Occipital lobe (tissue), 2 donors: ENCODE data around the gene VPS35L. TPM values are rescaled to one million over a fixed set of nuclear protein-coding genes. Genes with fewer than 3 reads are reported as not detected.

ENCODE experiments used
- DNase-seq: peaks from one replicate; lab custom pipeline; 2025; lab: John Stamatoyannopoulos, UW
- total RNA-seq: library from RNA; depleted of rRNA; stranded (reverse); fragments of >200 nt; gene quantifications from one replicate; pipeline ENCODE4 v1.2.3, GENCODE V29; 2014

The VPS35L gene
- total RNA-seq, 1 donor from 2014 or later = 43.2 TPM

DNA sequence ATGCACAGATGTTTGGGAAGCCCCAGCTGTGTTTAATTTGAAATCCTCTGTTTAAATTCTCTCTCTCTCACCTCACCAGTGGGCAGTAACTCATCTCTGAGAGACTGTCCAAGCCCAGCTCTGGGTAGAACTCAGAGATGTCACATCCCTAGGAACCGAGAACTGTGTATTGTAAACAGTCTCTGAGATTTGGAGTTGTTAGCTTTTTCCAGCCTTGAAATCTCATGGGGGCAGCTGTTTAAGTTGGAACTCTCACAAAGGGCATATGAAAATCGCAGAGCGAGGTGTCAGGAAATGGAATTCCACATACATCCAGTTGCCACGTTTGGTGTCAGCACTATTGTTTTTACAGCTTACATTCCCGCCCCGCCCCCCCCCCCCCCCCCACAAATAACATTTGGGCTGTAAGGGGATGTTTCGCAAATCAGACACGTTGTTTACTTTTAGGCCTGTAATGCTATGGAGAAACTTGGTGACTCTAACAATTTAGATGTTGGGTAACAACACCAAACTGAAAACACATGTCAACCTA, 34.3 kb downstream of the VPS35L start:
- DNase-seq = no peak

DNA sequence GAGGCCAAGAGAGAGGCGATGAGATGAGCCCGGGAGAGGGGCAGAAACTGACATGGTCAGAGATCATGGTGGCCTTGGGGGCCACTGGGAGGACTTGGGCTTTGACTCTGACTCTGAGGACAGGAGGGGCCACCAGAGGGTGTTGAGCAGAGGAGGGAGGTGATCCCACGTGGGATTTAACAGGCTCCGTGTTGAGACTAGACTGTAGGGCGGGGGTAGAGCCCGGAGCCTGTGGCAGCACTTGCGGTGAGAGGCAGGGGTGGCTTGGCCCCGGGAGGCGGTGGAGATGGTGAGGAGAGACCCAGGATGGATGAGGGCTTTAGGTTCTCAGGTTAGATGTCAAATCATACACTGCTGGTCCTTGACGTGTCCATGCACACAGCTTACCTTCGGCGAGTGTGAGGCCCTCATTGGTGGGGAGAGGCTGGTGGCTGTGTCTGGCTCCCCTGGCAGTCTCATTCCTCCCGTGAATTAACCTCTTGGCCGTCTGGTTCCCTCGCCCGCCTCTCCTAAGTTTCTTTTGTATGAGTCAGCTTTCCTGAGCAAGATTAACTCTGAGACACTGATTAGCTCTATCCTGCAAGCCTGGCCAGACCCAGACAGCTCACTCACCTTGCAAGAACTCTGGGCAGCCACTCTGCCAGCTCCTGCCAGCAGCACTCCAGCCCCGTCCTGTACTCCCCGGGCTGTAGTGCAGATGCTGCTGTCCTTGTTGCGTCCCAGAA, 39.7 kb downstream of the VPS35L start:
- DNase-seq = no peak

DNA sequence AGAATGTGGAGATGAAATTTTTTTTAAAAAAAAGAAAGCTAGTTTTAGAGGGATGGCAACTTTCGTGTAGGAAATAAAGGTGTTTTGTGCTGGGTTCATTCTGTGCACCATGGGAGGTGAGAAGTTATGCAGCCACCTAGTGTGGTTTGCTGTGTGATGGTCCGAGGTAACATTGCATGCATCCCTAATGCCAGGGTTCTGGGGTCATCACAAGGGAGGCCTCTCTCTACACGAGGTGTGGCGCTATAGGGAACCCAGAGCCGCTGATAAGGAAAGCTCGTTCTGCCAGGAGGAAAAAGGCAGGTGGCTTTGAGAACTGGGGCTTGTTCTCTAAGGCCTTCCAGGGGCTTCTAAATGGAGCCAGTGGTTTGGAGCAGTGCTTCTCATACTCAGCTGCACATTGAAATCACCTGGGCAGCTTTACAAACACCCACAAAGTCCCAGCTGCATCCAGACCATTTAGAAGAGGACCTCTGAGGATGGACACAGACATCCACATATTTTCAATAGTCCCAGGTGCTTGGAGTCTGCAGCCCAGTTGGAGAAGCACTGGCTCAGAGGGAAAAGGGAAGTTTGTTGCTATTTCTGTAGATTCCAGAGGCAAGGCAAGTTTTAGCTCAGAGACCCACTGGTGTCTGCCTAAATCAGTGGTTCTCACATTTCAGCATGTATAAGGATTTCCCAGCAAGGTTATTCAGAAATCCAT, 43.5 kb downstream of the VPS35L start:
- no peak for DNase-seq

GRCh38 chr16:19599968-19600716, 44.6 kb downstream of the VPS35L start:
- no peak for DNase-seq

- DNase-seq = peak; percentile 21
These were observed 45.8 kb downstream of the VPS35L start for GRCh38 chr16:19601083-19601976.

DNA sequence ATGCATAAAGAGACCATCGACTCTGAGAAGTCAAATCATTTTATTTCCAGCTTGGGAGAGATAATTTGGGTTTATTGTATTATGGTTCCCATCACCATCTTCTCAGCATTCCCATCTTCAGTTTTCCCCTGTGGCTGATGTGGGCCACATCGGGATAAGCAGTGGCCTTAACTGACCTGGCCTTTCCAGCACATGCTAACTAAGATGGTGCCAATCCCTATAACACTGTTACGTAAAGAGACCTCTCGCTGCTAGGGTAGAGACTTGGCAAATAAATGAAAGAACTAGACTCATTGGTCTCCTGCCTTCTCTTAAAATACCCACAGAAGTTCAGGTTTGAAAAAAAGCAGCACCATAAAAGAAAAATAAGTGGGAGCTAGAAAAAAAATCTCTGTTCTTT, 49.4 kb downstream of the VPS35L start:
- DNase-seq = no peak

DNA sequence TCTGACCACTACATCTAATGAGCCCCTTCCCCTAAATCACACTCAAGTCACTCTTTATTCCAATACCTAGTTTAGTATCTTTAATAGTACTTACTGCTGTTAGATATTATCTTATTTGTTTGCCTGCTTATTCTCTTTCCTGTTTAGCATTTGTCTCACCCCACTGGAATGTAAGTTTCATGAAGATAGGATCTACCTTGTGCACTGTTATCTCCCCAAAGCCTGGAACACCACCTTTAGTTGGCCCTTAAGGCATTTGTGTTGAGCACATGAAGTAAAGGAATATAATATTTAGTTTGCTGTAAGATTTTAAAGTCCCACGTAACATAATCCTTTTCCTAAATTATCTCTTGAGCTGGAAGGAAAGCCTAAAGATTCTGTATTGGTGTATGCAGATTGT, 50.2 kb downstream of the VPS35L start:
- DNase-seq = no peak

GRCh38 chr16:19607616-19608280, 52.2 kb downstream of the VPS35L start:
- DNase-seq = no peak

DNA sequence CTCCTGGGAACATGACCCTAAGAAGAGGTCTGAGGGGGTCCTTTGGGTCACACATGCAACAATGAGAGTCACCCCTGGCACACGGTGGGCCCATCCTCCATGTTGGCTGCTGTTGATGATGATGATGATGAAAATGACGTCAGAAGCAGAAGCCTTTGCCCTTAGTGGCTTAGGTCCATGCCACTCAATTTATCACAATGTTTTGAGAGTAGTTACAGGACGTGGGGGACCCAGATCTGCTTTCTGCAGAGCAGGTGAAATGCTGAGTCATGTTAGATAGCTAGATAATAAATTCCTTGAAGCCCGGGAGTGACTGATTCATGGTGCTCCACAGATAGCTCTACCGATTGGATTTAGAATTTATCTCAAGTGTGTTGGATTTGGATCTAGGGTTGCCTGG, 53.9 kb downstream of the VPS35L start:
- no peak for DNase-seq

DNA sequence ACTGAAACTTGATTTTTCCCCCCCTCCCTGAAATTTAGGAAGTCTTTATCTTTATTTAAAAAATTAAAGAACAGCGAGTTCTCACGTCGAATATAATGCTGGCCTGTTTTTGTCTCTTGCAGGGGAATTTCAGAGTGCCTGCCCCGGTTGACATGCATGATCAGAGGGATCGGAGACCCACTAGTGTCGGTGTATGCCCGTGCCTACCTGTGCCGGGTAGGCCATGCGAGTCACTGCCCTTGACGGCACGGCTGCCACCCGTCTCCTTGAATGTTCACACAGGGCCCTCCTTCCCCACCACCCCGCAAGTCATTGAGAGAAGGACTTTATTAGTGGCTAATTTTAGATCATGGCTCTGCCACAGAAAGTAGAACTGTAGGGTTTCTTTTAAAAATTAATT, 54.7 kb downstream of the VPS35L start:
- DNase-seq = no peak

DNA sequence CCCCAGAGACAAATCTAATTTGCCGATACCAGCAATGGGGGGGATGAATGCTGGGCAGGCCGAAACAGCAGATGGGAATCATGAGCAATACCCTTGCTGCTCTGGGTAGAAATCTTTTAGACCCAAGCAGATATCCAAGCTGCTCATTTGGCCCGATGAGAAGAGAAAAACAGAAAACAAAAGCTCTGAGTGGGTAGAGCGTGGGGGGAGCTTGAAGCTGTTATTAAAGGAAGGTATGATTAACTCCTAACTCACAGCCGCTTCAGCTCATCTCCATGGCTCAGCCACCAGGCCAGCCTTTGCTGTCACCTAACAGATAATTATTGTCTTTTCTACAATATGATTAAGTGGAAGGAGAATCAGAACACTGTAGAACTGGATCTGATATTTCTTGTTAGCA, 58.3 kb downstream of the VPS35L start:
- DNase-seq = no peak

- DNase-seq = no peak
These were observed 60.7 kb downstream of the VPS35L start for GRCh38 chr16:19616241-19616640.

DNA sequence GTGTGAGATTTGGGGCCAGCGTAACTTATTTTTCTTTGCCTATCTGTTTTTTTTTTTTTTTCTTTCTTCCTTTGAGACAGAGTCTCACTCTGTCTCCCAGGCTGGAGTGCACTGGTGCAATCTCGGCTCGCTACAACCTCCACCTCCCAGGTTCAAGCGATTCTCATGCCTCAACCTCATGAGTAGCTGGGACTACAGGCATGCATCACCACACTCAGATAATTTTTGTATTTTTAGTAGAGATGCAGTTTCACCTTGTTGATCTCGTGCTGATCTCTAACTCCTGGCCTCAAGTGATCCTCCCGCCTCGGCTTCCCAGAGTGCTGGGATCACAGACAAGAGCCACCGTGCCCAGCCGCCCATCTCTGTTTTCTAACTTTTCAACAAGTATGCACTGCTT, 63.4 kb downstream of the VPS35L start:
- no peak for DNase-seq

- no peak for DNase-seq
These were observed 65.9 kb downstream of the VPS35L start for GRCh38 chr16:19621445-19621844.

DNA sequence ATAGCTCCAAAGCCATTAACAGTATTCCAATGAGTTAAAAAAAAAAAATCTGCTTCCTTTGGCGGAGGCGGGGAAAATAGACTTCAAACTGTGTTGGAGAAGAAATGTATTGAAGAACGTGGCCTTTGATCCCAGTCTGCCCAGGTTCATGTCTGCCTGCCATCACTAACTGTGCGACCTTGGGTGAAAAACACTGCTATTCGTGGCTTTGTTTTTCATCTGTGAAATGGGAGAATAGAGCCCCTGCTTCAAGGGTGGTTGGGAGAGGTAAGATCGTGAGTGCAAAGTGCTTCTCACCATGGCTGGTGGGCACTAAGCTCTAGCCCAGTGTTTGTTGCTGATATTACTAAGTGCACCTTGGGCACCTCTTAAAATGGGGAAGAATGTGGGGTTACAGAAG, 69.5 kb downstream of the VPS35L start:
- DNase-seq = no peak

GRCh38 chr16:19636436-19637267, 81.1 kb downstream of the VPS35L start:
- no peak for DNase-seq

- no peak for DNase-seq
These were observed 84.5 kb downstream of the VPS35L start for GRCh38 chr16:19639986-19640421.

DNA sequence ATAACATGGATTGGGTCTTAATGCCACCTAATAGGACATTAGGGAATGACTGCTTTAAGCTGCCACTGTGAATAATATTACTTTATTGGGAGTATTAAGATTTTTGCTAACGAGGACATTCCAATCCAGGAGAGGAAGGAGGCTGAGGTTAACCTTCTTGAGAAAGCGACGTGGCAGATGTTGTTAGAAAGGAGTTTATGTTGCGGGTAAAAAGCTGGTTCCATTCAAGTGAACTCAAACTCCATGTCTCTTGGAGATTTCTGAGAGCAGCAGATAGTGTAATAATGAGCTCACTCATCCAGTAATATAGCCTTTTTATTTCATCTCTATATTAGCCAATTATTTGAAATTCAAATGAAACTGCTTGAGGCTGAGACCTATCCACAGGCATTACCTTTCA, 87.0 kb downstream of the VPS35L start:
- no peak for DNase-seq

- no peak for DNase-seq
These were observed 89.4 kb downstream of the VPS35L start for GRCh38 chr16:19644877-19645276.

DNA sequence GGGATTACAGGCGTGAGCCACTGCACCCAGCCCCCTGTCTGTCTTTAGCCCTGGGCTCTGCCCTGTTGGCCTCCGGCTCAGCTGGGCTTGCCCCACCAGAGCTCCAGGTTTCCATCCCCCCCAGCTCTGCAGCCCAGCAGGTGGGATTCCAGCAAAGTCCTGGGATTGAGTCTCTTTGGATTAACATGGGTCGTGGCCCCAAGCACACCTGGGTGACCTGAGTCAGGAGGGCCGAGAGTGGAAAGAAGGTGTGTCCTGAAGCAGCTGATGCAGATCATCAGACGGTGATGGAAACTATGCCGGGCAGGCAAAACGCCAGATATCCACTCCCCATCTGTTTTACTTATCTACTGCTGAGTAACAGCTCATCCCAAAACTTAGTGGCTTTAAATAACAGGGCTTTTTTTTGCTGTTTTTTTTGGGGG, 90.1 kb downstream of the VPS35L start:
- no peak for DNase-seq
